ENCODE results near the gene PRKCH.

PRKCH gene

GRCh38 chr14:61343471-61343870, 22.1 kb downstream of the PRKCH start:
- no peaks in the 10 kb centered on the region for H3K79me2 ChIP-seq (ENCODE audit: low read length)
- no peak overlapping the region for H3K4me3 ChIP-seq (ENCODE audit: low read length)
- H4K20me1 ChIP-seq (ENCODE audit: insufficient read depth, low read length) = no peaks in the 10 kb centered on the region
- no peak overlapping the region for H3K9ac ChIP-seq (ENCODE audit: low read length)
- H3K27ac ChIP-seq (ENCODE audit: low read length) = no peak overlapping the region
- H3K9me3 ChIP-seq (ENCODE audit: insufficient read depth, low read length) = no peaks in the 10 kb centered on the region
- H3K4me2 ChIP-seq (ENCODE audit: low read length) = no peak overlapping the region
- no peaks in the 10 kb centered on the region for H3K27me3 ChIP-seq (ENCODE audit: low read depth, low read length)
- H2AFZ ChIP-seq (ENCODE audit: low read depth, low read length) = no peak overlapping the region
- H3K4me1 ChIP-seq (ENCODE audit: low read length) = peaks cover 9% of the 10 kb centered on the region; the same call in 1 of the 2 replicates
- TF ChIP-seq EZH2phosphoT487 (IDR thresholded peaks at IDR 0.05; ENCODE audit: low read depth) = no peak
- no peak for TF ChIP-seq CTCF (IDR thresholded peaks at IDR 0.05; ENCODE audit: low read depth, low read length)
- H3K36me3 ChIP-seq (replicated peaks; ENCODE audit: low read depth, low read length) = no peaks in the 10 kb centered on the region

GRCh38 chr14:61343991-61344405, 22.6 kb downstream of the PRKCH start:
- Histone ChIP-seq H4K20me1 (ENCODE audit: insufficient read depth, low read length) (no peaks in the 10 kb centered on the region), H3K9me3 (ENCODE audit: insufficient read depth, low read length) (no peaks in the 10 kb centered on the region), H3K27me3 (ENCODE audit: low read depth, low read length) (peaks cover 2% of the 10 kb centered on the region; the same call in 1 of the 2 replicates), H3K79me2 (ENCODE audit: low read length) (no peaks in the 10 kb centered on the region), H2AFZ (ENCODE audit: low read depth, low read length) (no peak overlapping the region), H3K9ac (ENCODE audit: low read length) (no peak overlapping the region), H3K27ac (ENCODE audit: low read length) (no peak overlapping the region), H3K4me2 (ENCODE audit: low read length) (no peak overlapping the region), H3K4me1 (ENCODE audit: low read length) (peaks cover 9% of the 10 kb centered on the region; the same call in 1 of the 2 replicates), H3K36me3 (replicated peaks; ENCODE audit: low read depth, low read length) (no peaks in the 10 kb centered on the region), H3K4me3 (ENCODE audit: low read length) (no peak overlapping the region)
- TF ChIP-seq CTCF (IDR thresholded peaks at IDR 0.05; ENCODE audit: low read depth, low read length) = no peak
- no peak for TF ChIP-seq EZH2phosphoT487 (IDR thresholded peaks at IDR 0.05; ENCODE audit: low read depth)

- Histone ChIP-seq H3K36me3 (replicated peaks; ENCODE audit: low read depth, low read length) (no peaks in the 10 kb centered on the region), H3K4me1 (ENCODE audit: low read length) (peaks cover 9% of the 10 kb centered on the region; the same call in 1 of the 2 replicates), H3K79me2 (ENCODE audit: low read length) (no peaks in the 10 kb centered on the region), H3K4me2 (ENCODE audit: low read length) (no peak overlapping the region), H3K9ac (ENCODE audit: low read length) (no peak overlapping the region), H3K4me3 (ENCODE audit: low read length) (no peak overlapping the region), H3K9me3 (ENCODE audit: insufficient read depth, low read length) (no peaks in the 10 kb centered on the region), H3K27me3 (ENCODE audit: low read depth, low read length) (peaks cover 3% of the 10 kb centered on the region; the same call in 1 of the 2 replicates), H4K20me1 (ENCODE audit: insufficient read depth, low read length) (no peaks in the 10 kb centered on the region), H3K27ac (ENCODE audit: low read length) (no peak overlapping the region), H2AFZ (ENCODE audit: low read depth, low read length) (no peak overlapping the region)
- TF ChIP-seq EZH2phosphoT487 (IDR thresholded peaks at IDR 0.05; ENCODE audit: low read depth) = no peak
- TF ChIP-seq CTCF (IDR thresholded peaks at IDR 0.05; ENCODE audit: low read depth, low read length) = no peak
Measured at GRCh38 chr14:61344437-61345150, 23.2 kb downstream of the PRKCH start.

- H3K4me3 ChIP-seq (ENCODE audit: low read length) = no peak overlapping the region
Measured at GRCh38 chr14:61345151-61345482, 23.7 kb downstream of the PRKCH start.

More at GRCh38 chr14:61345151-61345482, 23.7 kb downstream of the PRKCH start:
- Histone ChIP-seq H3K4me2 (ENCODE audit: low read length) (no peak overlapping the region), H3K9me3 (ENCODE audit: insufficient read depth, low read length) (no peaks in the 10 kb centered on the region), H3K79me2 (ENCODE audit: low read length) (no peaks in the 10 kb centered on the region), H4K20me1 (ENCODE audit: insufficient read depth, low read length) (no peaks in the 10 kb centered on the region), H3K9ac (ENCODE audit: low read length) (no peak overlapping the region), H3K27ac (ENCODE audit: low read length) (no peak overlapping the region), H3K27me3 (ENCODE audit: low read depth, low read length) (peaks cover 3% of the 10 kb centered on the region; the same call in 1 of the 2 replicates), H2AFZ (ENCODE audit: low read depth, low read length) (no peak overlapping the region), H3K36me3 (replicated peaks; ENCODE audit: low read depth, low read length) (no peaks in the 10 kb centered on the region), H3K4me1 (ENCODE audit: low read length) (peaks cover 9% of the 10 kb centered on the region; the same call in 1 of the 2 replicates)
- TF ChIP-seq EZH2phosphoT487 (IDR thresholded peaks at IDR 0.05; ENCODE audit: low read depth) (no peak), CTCF (IDR thresholded peaks at IDR 0.05; ENCODE audit: low read depth, low read length) (no peak)
